Stimulated activated CD8-positive, alpha-beta memory T cell treated with anti-CD3 and anti-CD28 coated beads, Interleukin-15, amount 100 ng/mL, for 1 hour (primary cell): ENCODE data around the gene FMNL2.

Experiments used
- DNase-seq: peaks from one replicate; pipeline ENCODE4 v3.0.0-alpha.2; 2020; ENCODE audit warnings: low read depth

The FMNL2 gene

GRCh38 chr2:152427902-152428301, 92.9 kb downstream of the FMNL2 start:
- no peak for DNase-seq

DNA sequence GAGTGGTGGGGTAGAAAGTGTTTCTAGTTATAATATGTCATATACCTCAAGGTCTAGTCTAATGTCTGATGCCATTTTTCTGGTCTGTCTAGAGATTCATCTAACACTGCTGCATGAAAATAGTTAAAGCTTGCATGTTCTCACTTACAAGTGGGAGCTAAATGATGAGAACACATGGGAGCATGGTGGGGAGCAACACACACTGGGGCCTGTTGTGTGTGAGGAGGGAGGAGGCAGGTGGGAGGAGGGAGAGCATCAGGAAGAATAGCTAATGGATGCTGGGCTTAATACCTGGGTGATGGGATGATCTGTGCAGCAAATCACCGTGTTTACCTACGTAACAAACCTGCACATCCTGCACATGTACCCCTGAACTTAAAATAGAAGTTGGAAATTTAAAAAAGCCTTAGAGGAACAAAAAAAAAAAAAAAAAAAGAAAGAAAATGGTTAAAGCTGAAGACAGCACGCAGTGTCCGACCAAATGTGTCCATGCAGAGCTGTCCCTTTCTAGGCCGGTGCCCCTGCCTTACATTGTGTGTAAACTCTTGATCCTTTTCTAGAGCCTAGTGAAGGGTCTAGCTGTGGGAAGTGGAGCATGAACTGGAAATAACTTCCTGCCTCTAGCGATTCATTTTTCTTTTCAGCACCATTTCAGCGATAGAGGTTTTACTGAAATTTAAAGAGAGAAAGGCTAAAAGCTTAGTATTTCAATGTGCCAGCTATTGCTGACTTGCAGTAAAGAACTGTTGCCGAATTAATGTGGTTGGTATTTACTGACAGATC, 94.0 kb downstream of the FMNL2 start:
- DNase-seq = no peak

- DNase-seq = no peak
These were observed 95.9 kb downstream of the FMNL2 start for GRCh38 chr2:152430876-152431275.

DNA sequence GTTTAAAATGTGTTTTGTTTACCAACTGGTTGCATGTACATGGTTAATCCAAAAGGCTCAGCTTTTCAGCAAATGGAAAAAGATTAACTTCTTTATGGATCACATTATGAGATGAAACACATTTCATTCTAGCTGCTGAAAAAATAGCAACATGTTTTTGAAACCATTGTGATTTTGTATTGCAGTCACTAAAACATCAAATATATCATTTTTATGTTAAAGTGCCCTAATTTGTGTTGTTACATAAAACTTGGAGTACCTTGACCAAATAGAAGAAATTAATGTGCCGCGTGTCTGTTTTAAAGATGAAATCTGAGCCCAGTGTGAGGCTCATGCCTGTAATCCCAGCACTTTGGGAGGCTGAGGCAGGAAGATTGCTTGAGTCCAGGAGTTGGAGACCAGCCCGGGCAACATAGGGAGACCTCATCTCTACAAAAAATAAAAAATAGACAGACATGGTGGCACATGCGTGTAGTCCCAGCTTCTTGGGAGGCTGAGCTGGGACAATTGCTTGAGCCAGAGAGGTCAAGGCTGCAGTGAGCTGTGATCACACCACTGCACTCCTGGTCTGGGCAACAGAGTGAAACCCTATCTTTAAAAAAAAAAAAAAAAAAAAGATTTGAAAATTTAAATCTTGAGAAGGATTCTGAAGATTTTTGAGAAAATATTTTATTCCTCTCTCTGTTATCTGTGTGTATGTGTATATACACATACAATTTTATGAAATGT, 96.6 kb downstream of the FMNL2 start:
- DNase-seq = no peak

DNA sequence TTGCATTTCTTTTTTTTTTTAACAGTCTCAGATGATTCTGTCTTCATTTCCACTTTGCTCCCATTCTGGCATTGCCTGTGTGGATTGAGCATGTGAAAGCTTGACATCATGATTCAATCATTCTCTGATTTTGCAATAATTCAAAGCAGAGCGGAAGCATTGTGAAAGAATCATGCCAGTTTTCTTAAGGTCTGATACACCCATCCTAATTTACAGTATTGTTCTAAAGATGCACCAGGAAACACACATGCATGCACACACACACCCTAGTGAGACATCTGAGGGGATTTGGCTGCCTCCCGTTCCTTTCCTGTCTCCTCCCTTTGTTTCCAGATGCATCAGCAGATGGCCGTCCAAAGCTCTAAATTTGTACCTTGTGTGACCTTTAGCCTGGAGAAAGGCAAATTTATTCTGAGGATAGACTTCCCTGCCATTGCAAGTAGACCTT, 97.3 kb downstream of the FMNL2 start:
- no peak for DNase-seq

DNA sequence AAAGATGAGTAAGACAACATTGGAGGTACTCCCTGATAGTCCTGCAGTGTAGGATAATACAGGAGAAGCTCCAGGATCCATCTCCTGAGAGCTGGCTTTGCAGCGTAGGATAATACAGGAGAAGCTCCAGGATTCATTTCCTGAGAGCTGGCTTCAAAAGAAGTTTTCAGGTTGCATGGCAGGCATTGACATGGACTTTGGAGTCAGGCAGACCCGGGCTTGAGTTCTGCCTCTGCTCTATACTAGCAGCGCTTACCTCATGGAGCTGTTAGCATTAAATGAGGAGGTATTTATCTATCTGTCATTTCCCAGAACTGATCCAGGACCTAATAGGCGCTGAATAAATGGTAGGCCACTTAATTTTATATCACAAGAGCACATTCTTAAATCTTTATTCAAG, 97.8 kb downstream of the FMNL2 start:
- no peak for DNase-seq

- no peak for DNase-seq
These were observed 98.3 kb downstream of the FMNL2 start for GRCh38 chr2:152433289-152433688.

- DNase-seq = no peak
These were observed 98.8 kb downstream of the FMNL2 start for GRCh38 chr2:152433791-152434190.

GRCh38 chr2:152434395-152435182, 99.6 kb downstream of the FMNL2 start:
- DNase-seq = no peak

- DNase-seq = no peak
These were observed 101.2 kb downstream of the FMNL2 start for GRCh38 chr2:152436148-152436547.

GRCh38 chr2:152437276-152438108, 102.5 kb downstream of the FMNL2 start:
- DNase-seq = no peak

DNA sequence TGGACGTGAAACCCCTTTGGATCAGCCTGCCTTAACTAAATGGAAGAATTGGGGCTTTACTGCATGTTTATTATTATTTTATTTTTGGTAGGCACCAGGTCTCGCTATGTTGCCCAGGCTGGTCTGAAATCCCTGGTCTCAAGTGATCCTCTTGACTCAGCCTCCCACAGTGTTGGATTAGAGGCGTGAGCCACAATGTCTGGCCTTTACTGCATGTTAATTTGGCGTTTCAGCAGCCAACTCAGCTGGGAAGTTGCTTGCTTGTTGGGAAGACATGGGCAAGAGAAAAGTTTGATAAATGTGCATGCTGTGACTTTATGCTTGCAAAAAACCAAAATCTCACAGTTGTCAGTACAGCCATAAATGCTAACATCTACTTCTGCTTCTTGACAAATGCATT, 105.1 kb downstream of the FMNL2 start:
- no peak for DNase-seq

- DNase-seq = no peak
These were observed 105.5 kb downstream of the FMNL2 start for GRCh38 chr2:152440460-152440859.

GRCh38 chr2:152441961-152442360, 107.0 kb downstream of the FMNL2 start:
- DNase-seq = no peak

GRCh38 chr2:152443771-152444170, 108.8 kb downstream of the FMNL2 start:
- DNase-seq = no peak

GRCh38 chr2:152444448-152444847, 109.5 kb downstream of the FMNL2 start:
- DNase-seq = no peak

DNA sequence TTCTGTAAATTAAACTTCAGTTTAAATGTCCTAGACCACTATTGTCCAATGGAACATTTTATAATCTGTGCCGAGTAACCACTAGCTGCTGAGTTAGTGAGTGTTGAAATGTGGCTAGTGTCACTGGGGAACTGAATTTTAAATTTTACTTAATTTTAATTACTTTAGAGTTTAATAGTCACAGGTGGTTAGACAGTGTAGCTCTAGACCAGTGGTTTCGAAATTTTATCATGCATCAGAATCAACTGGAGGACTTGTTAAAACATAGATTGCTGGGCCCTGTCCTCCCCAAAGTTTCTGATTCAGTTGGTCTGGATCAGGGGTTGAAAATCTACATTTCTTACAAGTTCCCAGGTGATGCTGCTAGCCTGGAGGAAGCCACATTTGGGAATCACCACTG, 110.4 kb downstream of the FMNL2 start:
- DNase-seq = no peak

DNA sequence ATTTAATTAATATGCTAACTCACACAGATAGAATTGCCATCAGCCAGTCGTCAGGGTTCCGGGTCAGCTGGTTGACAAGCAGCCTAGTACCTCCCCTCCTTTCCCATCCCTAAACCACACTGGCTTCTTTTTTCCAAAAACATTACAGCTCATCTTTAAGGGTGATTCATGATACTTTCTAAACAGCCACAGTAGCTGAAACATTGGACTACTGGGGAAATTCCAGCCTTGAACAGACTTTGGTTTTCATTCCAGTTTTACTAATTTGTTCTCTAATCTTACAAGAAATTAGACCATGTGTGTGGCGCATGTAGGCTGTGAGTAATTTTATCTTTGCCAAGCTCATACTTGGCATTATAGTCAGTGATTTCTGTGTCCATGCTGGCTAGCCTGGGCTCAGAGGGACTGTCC, 110.8 kb downstream of the FMNL2 start:
- no peak for DNase-seq

GRCh38 chr2:152446213-152446612, 111.2 kb downstream of the FMNL2 start:
- no peak for DNase-seq

- DNase-seq = no peak
These were observed 112.9 kb downstream of the FMNL2 start for GRCh38 chr2:152447897-152448296.

DNA sequence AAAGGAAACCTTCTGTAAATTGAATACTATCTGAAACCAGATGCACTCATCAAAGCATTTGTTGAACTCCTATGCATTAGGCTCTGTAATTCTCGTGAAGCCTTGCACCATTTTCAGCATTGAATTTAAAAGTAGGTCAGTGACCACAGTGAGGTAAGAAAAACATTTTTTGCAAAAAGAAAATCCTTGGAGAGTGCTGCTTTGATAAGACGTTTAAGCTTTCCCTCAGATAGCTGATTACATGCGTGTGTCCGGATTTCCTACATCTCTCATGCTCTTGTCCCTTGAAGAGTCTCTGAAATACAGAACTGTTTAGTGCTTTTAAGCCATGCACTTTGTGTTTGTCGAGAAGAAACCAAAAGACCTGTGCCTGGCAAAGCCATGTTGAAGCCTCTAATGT, 113.6 kb downstream of the FMNL2 start:
- DNase-seq = no peak

DNA sequence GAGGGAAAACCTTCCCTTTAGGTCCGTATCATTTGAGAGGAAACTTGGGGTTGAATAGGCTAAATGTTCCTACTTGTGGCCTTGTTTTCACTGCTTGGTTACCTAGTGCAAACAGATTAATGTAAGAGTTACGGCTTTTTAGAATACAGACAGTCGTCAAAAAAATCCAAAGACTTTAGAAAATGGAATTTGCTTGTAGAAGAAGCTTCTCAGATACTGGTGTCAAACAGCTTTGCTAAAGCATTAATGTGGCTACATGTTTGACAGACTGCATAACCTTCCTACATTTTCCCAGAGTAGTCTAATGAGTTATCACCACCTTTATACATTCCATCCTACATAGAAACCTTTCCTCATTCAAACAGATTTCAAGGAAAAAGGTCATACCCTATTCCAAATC, 114.6 kb downstream of the FMNL2 start:
- DNase-seq = no peak
